Ureter (tissue), 1 donor: ENCODE measurements around the gene RRBP1. TPM values are rescaled to one million over a fixed set of nuclear protein-coding genes. Genes with fewer than 3 reads are reported as not detected.

Source experiments
- DNase-seq: peaks from one replicate; pipeline ENCODE4 v3.0.0-alpha.2; 2020; ENCODE audit warnings: low spot score
- total RNA-seq: library from RNA; stranded (reverse); gene quantifications from one replicate; pipeline ENCODE4 v1.2.4, GENCODE V29; 2023
- donor health status: DM: yes; HTN: yes; CAD: no.

The RRBP1 gene
- total RNA-seq, 1 donor from 2014 or later = 144 TPM

DNA sequence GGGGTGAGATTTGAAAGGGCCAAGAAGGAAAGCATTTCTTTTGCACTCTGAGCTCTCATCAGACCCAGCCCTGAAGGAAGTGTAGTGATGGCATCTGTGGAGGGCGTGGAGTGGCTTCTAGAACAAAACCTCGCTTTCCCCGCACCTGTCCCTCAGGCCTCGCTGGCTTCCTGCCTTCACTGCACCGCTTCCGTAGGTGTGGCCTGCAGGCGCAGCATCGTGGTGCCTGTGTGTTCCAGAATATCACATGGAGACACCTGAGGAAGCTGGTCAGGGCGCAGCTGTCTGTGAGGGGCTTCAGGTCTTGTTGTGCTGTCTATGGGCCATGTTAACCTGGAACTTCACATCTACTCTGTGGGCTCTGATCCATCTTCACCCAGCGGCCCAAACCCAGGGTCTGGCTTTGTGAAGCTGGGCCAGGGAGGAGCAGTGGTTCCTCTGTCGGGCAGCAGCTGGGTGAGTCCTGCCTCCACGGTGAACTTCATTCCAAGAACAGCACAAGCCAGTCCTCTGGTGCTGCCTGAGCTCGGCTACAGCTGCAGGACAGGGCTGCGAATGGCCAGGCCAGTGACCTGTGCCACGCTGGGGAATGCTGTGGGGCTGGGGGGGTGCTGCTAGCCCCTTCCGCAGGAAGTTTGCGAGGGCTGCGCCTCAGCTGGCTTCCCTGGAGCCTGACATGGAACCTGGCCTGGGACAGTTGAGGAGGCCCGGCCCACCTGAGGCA, 71.3 kb downstream of the RRBP1 start:
- peak; percentile 65 for DNase-seq

DNA sequence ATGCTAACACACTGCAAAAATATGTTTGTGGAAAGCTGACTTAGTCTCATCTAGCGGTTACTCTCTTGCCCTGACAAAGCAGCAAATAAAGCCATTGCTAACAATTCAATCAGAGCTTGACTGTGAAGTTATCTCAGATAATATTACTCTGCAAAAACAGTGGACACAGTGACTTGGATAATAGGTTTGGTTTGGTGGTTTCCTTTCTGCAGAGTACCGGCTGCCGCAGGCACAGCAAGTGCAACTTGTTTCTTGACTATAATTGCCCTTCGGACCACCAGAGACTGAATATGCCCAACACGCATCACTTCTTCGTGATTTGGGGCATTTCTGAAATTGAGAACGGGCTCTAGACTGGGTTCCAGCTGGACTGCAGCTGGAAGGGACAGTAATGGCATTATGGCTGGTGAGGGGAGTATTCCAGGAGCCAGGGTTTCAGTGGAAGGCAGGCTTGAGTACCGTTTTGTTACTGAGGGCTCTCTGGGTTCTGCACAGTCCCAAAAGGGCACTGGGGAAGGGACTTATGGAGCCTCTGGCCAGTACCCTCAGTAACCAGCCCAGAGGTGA, 72.1 kb downstream of the RRBP1 start:
- DNase-seq = no peak

GRCh38 chr20:17608701-17609497, 73.1 kb downstream of the RRBP1 start:
- no peak for DNase-seq

DNA sequence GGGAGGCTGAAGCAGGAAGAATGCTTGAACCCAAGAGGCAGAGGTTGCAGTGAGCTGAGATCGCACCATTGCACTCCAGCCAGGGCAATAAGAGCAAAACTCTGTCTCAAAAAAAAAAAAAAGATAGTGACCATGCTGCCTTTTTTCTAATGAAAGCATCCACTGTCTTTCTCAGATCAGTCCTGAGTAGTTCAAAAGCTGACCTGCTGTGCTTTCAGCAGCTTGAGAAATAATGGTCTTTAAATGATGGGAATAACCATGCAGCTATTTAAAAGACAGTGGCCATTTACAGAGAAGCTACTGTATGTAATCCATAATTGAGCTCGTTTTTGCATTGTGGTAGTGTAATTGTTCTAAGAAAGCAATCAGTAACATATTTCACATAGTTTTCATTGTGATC, 76.0 kb downstream of the RRBP1 start:
- DNase-seq = no peak

DNA sequence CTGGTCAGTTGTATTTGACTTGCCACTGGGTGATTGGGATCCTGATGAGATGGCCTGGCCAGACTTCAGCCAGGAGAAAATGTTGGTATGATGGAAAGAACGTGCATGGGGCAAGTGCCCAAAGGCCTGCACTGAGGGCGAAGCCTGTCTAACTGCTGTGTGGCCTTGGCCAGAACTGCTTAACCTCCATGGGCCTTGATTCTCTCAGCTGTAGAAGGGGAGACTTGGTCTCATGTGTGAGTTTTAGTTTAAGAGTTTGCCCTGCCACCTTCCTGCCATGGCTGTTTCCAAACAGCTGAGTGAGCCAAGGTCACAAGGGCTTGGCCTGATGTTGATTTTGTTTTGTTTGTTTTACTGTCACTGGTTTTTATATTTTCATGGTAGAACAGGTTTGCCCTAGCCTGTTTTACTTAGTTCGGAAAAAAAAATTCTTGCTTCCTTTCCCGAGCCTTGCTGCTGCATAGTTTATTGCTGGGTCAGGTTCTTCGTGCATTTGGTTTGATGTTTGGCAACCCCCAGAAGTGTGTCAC, 76.8 kb downstream of the RRBP1 start:
- no peak for DNase-seq

DNA sequence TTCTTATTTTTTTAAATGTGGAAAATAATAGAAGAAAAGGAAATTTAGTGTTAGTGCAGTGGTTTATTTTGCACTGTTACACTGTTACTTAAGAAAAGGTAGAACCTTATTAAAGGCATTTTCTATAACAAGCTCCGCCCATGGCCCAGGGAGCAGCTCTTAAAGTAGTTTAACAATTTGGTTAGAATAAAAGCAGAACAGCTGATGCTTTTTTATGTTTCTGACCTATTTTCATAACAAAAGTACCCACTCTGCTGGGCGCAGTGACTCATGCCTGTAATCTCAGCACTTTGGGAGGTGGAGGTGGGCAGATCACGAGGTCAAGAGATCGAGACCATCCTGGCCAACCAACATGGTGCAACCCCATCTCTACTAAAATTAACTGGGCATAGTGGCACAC, 79.5 kb downstream of the RRBP1 start:
- no peak for DNase-seq

DNA sequence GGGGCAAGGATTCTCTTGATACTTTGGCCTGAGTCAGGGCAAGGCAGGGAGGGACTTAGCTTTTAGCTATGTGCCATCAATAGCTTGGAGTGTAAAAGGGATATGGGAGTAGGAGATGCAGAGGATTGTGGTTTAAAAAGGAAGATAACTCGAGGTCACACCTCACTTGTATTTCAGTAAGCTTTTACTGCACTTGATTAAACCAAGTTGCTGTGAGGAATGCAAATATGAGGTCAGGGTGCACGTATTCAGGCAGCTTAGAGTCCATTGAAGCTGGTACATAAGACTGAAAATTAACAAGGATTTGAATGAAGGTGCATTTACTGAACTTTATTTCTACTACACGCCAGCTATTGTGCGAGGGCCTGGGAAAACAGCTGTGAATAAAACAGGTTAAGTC, 80.1 kb downstream of the RRBP1 start:
- no peak for DNase-seq

GRCh38 chr20:17598013-17598550, 84.0 kb downstream of the RRBP1 start:
- DNase-seq = no peak

- no peak for DNase-seq
Measured at GRCh38 chr20:17595856-17596255, 86.2 kb downstream of the RRBP1 start.

DNA sequence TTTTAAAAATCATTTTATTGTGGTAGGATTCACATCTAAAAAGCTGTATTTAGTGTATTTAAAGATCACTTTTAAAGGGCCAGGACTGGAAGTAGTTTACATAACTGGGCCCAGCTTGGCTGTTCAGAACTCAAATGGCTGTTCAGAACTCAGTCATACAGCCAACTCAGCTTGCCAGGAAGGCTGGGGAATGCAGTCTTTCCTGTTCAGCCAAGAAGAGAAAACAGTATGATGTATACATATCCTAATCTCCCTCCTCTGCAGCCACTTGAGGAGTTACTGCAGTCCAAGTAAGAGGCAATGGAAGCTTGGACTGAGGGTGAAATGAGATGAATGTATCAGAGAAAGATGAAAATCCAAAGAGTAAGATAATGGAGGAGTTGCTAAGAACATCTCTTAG, 87.6 kb downstream of the RRBP1 start:
- peak; percentile 74 for DNase-seq

- DNase-seq = no peak
Measured at GRCh38 chr20:17593902-17594301, 88.1 kb downstream of the RRBP1 start.

DNA sequence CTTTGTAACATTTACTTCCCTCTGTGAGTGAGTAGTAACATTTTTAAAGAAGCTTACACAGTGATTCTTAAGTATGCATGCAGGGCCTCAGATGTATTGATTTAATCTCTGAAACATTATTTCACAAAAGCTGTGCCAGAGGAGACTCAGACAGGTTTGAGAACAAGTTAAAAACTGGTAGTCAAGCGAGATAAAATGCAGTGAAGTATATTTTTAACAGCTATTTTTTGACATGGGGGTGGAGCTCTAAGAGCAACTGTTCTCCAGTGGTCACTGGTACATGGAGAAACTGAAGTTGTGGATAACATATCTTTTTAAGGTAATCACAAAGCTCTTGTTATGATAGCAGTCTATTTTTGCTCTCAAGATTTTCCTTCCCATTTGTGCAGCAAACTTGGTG, 91.8 kb downstream of the RRBP1 start:
- DNase-seq = no peak

DNA sequence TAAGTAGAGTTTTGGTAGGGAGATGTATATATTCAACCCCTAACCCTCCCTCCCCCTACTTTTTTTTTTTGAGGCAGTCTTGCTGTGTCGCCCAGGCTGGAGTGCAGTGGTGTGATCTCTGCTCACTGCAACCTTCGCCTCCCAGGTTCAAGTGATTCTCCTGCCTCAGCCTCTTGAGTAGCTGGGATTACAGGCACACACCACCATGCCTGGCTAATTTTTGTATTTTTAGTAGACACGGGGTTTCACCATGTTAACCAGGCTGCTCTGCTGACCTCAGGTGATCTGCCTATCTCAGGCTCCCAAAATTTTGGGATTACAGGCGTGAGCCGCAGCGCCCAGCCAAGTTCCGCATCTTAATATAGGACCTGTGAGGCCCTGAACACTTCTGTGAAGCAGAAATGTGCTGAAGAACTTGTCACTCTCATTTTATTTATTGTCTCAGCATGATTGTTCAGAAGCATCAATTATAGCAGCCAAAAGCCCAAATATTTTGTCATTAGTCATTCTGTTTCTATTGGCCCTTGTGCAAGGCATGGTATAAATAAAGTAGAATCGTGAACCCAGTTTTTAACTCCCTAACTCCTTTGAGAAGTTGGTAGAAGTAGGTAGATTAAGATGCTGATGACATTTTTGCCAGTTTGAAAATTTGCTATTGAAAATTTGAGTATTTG, 92.7 kb downstream of the RRBP1 start:
- no peak for DNase-seq

- no peak for DNase-seq
Measured at GRCh38 chr20:17587824-17588223, 94.2 kb downstream of the RRBP1 start.

DNA sequence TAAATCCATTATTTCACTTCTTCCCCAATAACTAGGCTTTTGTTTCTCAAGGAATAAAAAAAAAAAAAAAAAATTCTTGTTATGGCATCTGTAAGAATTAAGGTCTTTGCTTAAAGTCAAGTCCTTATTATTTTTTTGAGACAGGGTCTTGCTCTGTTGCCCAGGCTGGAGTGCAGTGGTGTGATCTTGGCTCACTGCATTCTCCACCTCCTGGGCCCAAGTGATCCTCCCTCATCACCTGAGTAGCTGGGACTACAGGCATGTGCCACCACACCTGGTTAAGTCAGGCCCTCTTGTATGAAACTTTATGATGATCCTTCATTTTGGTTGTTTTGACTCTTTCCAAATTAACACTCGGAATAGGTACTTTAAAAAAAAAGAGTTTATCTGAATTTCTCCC, 94.9 kb downstream of the RRBP1 start:
- DNase-seq = no peak

GRCh38 chr20:17586250-17586649, 95.8 kb downstream of the RRBP1 start:
- DNase-seq = no peak

- DNase-seq = no peak
Measured at GRCh38 chr20:17584689-17585088, 97.4 kb downstream of the RRBP1 start.

GRCh38 chr20:17583126-17583525, 98.9 kb downstream of the RRBP1 start:
- no peak for DNase-seq

DNA sequence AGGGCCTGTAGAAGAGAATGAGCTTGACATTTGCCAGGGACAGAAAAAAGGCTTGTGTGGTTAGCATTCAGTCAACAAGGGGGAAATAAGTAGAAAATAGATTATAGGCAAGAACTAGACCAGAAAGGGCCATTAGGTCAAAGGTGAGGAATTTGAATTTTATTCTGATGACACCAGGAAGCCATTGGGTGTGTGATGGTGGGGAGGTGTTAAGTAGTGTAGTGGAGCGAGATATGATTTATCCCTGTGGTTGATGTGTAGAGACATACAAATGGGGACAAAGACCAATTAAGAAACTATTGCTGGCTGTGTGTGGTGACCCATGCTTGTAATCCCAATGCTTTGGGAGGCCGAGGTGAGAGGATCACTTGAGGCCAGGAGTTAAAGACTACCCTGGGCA, 101.1 kb downstream of the RRBP1 start:
- DNase-seq = no peak

DNA sequence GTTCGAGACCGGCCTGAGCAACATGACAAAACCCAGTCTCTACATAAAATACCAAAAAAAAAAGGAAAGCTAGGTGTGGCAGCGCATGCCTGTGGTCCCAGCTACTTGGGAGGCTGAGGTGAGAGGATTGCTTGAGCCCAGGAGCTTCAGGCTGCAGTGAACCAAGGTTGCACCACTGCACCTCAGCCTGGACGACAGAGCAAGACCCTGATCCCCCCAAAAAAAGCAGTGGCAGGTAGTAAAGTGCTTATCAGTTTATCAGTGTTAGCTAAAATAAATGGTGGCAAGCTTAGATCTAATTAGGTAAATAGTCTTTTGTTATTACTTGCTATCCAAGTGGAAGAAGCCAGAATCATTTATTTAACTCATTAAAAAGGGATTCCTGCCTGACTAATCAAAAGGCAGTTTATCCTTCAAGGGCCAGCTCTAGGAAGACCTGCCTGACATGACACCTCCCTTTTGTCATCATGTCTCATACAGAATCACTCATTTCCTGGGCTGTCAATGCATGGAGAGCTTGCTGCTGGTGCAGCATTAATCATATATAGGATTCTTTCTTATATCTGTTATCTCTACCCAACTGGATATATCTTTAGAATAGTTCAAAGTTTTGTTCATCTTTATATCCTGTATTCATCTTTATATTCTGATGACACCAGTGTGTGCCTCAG, 102.5 kb downstream of the RRBP1 start:
- DNase-seq = no peak

DNA sequence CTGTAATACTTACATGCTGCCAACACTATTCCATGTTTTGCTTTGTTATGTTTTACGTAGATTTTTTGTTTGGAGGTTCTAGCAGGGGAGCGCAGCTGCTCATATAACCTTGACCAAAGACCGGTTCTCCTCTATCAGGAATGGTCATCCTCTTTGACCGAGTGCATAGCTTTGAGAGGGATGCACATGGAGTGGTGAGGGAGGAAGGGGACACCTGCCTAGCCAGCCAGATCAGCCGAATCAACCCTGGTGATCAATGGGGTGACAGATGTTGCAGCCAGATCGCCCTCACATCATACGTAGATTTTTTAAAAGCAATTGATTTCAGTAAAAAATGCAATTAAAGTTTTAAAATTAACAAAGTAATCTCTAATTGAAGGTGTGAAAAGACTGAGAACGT, 105.8 kb downstream of the RRBP1 start:
- no peak for DNase-seq
